ENCODE results near the gene EXOC6B.
"Not testable (repeated sequence)": the region's sequence is repeated elsewhere in the genome, so short reads cannot be mapped to it uniquely, and the experiment has no call there.

Gene EXOC6B

DNA sequence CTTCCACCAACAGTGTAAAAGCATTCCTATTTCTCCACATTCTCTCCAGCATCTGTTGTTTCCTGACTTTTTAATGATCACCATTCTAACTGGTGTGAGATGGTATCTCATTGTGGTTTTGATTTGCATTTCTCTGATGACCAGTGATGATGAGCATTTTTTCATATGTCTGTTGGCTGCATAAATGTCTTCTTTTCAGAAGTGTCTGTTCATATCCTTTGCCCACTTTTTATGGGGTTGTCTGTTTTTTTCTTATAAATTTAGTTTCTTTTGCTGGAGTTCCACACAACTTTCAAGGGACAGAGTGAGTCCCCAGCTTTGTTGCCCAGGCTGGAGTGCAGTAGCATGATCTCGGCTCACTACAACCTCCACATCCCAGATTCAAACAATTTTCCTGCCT lies 270.5 kb downstream of the EXOC6B start:
- DNase-seq (ENCODE audit: low read depth in 2 of 3, low spot score in 2 of 3), result not testable (repeated sequence)

GRCh38 chr2:72554910-72555309 lies 270.9 kb downstream of the EXOC6B start:
- not testable (repeated sequence) for DNase-seq (ENCODE audit: low read depth in 2 of 3, low spot score in 2 of 3)

GRCh38 chr2:72554381-72554780 lies 271.5 kb downstream of the EXOC6B start:
- DNase-seq (ENCODE audit: low read depth in 2 of 3, low spot score in 2 of 3), result no peak

GRCh38 chr2:72548081-72548764 lies 277.6 kb downstream of the EXOC6B start:
- DNase-seq (ENCODE audit: low read depth in 2 of 3, low spot score in 2 of 3), result no peak

DNA sequence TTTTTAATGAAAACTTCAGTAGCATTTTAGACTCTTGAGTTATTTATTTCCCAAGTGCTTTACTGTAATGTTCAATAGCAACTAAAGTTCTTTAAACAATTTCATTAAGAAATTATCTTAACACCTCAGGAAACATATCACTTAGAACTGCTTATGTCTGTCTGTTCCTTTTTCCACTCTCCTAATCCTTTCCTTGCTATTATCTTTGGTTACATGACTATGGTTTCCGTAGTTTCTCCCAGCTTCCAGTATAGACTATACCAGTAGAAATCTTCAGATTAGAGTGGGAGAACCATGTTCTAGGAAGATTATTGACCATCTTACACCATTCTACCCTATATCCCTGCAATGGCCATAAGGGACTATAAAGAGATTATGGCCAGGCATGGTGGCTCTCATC lies 280.0 kb downstream of the EXOC6B start:
- no peak for DNase-seq (ENCODE audit: low read depth in 2 of 3, low spot score in 2 of 3)

DNA sequence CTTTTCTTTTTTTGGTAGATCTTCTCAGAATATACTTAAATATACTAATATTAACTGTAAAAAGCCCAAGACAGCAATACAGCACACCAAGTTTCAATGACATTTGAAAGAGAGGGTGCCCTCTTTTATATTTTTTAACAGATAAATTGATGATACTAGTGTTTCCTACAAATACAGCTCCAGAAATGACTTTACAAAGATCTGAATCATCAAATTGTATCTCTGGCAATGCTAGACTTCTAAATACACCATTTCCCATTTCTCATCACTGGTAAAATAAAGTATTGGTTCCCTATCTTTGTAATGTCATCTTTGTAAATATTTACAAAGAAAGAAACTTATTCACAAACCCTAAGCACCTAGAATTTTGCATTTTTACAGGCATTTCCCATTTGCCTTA lies 281.3 kb downstream of the EXOC6B start:
- no peak for DNase-seq (ENCODE audit: low read depth in 2 of 3, low spot score in 2 of 3)

DNA sequence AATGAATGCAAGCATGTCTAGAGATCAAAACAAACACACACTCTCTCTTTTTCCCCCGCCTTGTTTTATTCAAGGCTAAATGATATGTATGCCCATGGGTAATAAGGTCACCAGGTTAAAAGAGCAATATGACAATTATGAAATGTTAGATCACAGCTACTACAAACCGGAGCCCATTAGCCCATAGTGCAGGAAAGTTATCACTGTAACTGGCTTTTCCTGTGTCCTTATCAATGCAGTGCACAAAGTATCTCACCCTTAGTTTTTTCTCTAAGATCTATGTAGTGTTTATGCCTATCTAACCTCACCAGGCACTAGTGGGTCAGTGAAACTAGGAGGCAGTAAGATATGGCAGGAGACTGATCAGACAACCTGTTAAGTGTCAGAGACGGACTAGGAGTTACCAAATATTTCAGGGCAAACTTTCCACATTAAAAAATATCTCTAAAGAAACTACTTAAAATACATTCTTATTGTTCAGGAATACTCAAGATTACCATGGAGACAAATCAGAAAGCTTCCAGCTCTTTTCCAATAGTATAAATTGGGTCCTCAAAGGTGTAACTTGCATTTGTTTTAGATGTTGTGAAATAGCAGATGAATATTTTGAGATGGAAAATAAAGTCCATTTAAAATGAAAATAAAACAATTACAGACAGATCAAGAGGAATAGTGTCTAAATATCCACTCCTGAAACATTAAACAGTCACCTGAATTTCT lies 282.2 kb downstream of the EXOC6B start:
- no peak for DNase-seq (ENCODE audit: low read depth in 2 of 3, low spot score in 2 of 3)

- no peak for DNase-seq (ENCODE audit: low read depth in 2 of 3, low spot score in 2 of 3)
Measured at GRCh38 chr2:72539071-72539552, 286.7 kb downstream of the EXOC6B start.

- DNase-seq (ENCODE audit: low read depth in 2 of 3, low spot score in 2 of 3), result no peak
Measured at GRCh38 chr2:72538486-72538885, 287.3 kb downstream of the EXOC6B start.

GRCh38 chr2:72535586-72535985 lies 290.2 kb downstream of the EXOC6B start:
- DNase-seq (ENCODE audit: low read depth in 2 of 3, low spot score in 2 of 3), result not testable (repeated sequence)

- DNase-seq (ENCODE audit: low read depth in 2 of 3, low spot score in 2 of 3), result no peak
Measured at GRCh38 chr2:72533765-72534164, 292.1 kb downstream of the EXOC6B start.

DNA sequence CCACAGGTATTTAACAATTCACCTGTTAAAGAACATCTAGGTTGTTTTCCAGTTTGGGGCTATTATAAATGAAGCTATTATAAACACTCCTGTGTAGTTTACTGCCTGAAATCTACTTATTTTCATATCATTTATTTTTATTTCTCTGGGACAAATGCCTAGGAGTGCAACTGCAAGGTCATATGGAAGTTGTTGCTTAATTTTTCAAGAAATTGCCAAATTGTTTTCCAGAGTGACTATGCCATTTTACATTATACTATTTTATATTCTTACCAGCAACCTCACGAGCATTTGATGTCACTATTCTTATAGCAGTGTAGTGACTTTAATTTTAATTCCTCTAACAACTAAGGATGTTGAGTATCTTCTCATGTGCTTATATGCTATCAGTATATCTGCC lies 298.4 kb downstream of the EXOC6B start:
- no peak for DNase-seq (ENCODE audit: low read depth in 2 of 3, low spot score in 2 of 3)

DNA sequence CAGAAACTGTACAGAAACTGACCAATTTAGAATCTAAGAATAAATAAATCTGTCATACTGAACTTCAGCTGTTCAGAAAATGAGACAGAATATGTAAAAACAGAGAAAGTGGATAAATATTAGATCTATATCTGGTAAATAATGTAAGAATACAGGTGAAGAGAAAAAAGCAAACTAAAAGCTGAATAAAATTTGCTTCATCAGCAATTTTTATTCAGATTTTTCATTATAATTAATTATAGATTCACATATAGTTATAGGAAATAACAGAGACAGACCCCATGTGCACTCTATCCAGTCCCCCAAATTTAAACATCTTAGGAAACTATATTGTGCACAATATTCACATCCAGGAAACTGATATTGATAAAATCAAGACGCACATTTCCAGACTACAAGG lies 299.2 kb downstream of the EXOC6B start:
- no peak for DNase-seq (ENCODE audit: low read depth in 2 of 3, low spot score in 2 of 3)

- no peak for DNase-seq (ENCODE audit: low read depth in 2 of 3, low spot score in 2 of 3)
Measured at GRCh38 chr2:72524071-72524470, 301.8 kb downstream of the EXOC6B start.

DNA sequence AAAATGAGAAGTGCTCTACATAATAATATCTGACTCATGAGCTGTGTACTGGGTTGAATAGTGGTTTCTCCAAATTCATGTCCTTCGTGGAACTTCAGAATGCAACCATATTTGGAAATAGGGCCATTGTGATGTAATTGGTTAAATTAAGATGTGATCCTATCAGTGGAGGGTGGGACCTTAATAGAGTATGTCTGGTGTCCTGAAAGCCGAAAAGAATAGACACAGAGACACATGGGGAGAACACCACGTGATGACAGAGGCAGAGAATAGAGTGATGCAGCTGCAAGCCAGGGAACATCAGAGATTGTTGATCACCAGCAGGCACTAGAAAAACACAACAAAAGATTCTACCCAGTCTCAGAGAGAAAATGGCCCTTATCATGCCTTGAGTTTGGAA lies 310.1 kb downstream of the EXOC6B start:
- no peak for DNase-seq (ENCODE audit: low read depth in 2 of 3, low spot score in 2 of 3)

DNA sequence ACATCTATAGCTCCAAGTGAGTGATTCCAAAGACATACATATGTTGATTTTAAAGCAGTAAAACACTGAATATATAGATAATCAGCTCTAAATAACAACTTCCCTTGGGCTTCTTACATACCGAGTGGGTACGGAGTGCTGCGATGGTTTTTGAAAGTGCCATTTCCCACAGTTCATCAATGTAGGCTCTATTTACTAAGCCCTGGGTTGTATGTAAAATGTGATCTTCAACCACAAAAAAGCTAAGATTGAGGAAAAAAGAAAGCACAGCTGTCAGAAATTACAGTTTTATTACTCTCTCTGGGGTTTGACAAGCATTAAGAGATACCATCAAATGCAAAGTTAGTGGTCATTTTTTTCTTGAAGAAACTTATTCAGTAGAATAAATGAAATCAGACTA lies 312.8 kb downstream of the EXOC6B start:
- no peak for DNase-seq (ENCODE audit: low read depth in 2 of 3, low spot score in 2 of 3)

DNA sequence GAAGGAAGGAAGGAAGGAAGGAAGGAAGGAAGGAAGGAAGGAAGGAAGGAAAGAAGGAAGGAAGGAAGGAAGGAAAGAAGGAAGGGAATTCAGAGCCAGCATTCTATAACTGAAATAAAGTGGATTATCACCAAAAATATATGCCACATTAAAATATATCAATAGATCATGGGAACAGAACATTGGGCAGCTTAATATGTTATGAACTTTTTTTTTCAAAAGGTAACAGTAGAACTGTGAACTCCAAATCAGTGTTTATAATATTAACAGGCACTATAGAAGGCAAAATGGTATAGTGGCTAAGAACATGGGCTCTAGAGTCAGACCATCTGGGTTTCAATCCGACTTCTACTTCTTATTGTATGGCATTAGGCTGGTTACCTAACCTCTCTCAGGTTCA lies 313.5 kb downstream of the EXOC6B start:
- no peak for DNase-seq (ENCODE audit: low read depth in 2 of 3, low spot score in 2 of 3)

- DNase-seq (ENCODE audit: low read depth in 2 of 3, low spot score in 2 of 3), result no peak
Measured at GRCh38 chr2:72511906-72512305, 313.9 kb downstream of the EXOC6B start.

- DNase-seq (ENCODE audit: low read depth in 2 of 3, low spot score in 2 of 3), result no peak
Measured at GRCh38 chr2:72497763-72498162, 328.1 kb downstream of the EXOC6B start.

DNA sequence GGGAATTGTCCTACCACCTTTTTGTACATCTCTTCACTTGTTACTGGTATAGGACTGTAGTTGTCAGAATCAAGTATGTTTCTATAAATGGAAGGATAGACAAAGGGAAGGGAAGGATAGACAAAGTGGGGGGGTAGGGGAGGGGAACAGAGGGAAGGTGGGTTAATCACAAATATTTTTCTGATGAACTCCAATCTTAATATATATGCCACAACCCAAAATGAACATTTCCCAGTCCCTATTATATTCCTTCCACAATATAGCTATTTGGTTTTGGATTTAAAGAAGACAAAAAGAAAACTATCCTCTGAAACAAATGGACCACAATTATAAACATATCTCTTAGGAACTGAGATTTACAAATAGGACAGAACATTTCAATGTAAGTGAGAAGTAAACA lies 329.4 kb downstream of the EXOC6B start:
- no peak for DNase-seq (ENCODE audit: low read depth in 2 of 3, low spot score in 2 of 3)

DNA sequence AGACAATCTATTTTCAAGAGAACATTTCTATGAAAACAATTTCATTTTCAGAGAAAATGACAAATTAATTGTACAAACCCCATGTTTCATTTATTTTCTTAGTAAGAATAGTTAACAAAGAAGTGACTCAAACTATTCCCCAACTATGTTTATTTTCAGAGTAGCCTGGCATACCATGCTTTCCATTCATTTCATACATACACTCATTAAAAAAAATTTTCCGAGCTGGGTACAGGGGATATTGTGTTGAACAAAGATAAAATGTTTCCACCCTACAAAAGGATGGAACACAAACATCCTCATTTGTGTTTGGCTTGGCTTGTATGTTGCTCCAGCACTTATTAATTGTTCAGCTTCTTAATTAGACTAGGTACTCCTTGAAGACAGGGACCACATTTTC lies 331.4 kb downstream of the EXOC6B start:
- DNase-seq (ENCODE audit: low read depth in 2 of 3, low spot score in 2 of 3), result no peak

GRCh38 chr2:72484622-72485021 lies 341.2 kb downstream of the EXOC6B start:
- not testable (repeated sequence) for DNase-seq (ENCODE audit: low read depth in 2 of 3, low spot score in 2 of 3)

DNA sequence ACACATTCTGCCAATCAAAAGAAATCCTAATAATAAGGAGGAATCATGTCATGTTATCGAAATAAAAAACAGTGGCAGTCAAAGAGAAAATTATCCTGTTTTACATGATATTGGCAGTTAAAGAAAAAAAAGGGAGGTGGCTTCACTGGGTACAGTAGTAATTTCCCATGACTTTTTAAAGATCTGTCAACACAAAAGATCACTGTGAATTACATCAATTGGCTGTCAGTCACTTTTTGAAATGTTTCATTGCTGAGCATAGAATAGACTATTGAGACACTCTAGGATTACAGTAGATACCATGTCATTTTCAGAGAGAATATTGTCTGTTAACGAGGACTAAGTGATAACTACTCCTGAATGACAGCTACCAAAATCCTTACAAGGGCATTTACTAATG lies 342.5 kb downstream of the EXOC6B start:
- no peak for DNase-seq (ENCODE audit: low read depth in 2 of 3, low spot score in 2 of 3)
